AG10803 (cell line): ENCODE results near the gene POLR2J3.
"Not testable (repeated sequence)": the region's sequence is repeated elsewhere in the genome, so short reads cannot be mapped to it uniquely, and the experiment has no call there.

Source experiments
- DNase-seq: peaks from one replicate; pipeline ENCODE4 v3.0.0; 2010; ENCODE audit warnings: low read depth
- H3K4me3 ChIP-seq: 2 replicates; pipeline ENCODE4 v1.5.1; 2011; ENCODE audit warnings: mild to moderate bottlenecking, low read length, control low read depth
- CTCF ChIP-seq: conservative IDR thresholded peaks from 2 replicates; pipeline ENCODE4 v1.5.1; 2011; ENCODE audit warnings: mild to moderate bottlenecking, low read length, control low read depth, inconsistent platforms

POLR2J3 gene

GRCh38 chr7:102572261-102573239 lies at the start of gene POLR2J3:
Gene POLR2J3 (minus strand): TSS chr7:102572583. CDS start chr7:102572521, 62 bp downstream.
- H3K4me3 ChIP-seq = peak within 1 kb of the TSS; percentile 64
- TF ChIP-seq CTCF = peak; percentile 40
- peak; percentile 81 for DNase-seq

- DNase-seq, H3K4me3 ChIP-seq: not testable (repeated sequence)
These were observed 45.7 kb upstream of the POLR2J3 start for GRCh38 chr7:102618122-102618521.

- H3K4me3 ChIP-seq = peak within 1 kb of the TSS; percentile 50
- not testable (repeated sequence) for DNase-seq
These were observed 44.2 kb upstream of the POLR2J3 start, which contains the start of gene RASA4 for GRCh38 chr7:102616507-102617125. Gene RASA4 (minus strand): TSS chr7:102616756. CDS start chr7:102616689, 67 bp downstream.

GRCh38 chr7:102615930-102616329 lies 43.5 kb upstream of the POLR2J3 start:
- not testable (repeated sequence) for H3K4me3 ChIP-seq, DNase-seq

- not testable (repeated sequence) for H3K4me3 ChIP-seq, DNase-seq
These were observed 42.5 kb upstream of the POLR2J3 start for GRCh38 chr7:102614873-102615272.

- DNase-seq, H3K4me3 ChIP-seq: not testable (repeated sequence)
These were observed 41.9 kb upstream of the POLR2J3 start for GRCh38 chr7:102614346-102614697.

- not testable (repeated sequence) for DNase-seq, H3K4me3 ChIP-seq
These were observed 41.4 kb upstream of the POLR2J3 start for GRCh38 chr7:102613575-102614345.

- not testable (repeated sequence) for DNase-seq
These were observed 39.4 kb upstream of the POLR2J3 start for GRCh38 chr7:102611675-102612325.

GRCh38 chr7:102611013-102611674 lies 38.8 kb upstream of the POLR2J3 start:
- DNase-seq, H3K4me3 ChIP-seq: not testable (repeated sequence)

More at GRCh38 chr7:102611675-102612325, 39.4 kb upstream of the POLR2J3 start:
- H3K4me3 ChIP-seq = peak overlapping the region; percentile 26

- not testable (repeated sequence) for H3K4me3 ChIP-seq, DNase-seq
These were observed 38.1 kb upstream of the POLR2J3 start for GRCh38 chr7:102610441-102610840.

- DNase-seq, H3K4me3 ChIP-seq: not testable (repeated sequence)
These were observed 37.4 kb upstream of the POLR2J3 start for GRCh38 chr7:102609734-102610133.

GRCh38 chr7:102606848-102607247 lies 34.5 kb upstream of the POLR2J3 start:
- not testable (repeated sequence) for DNase-seq, H3K4me3 ChIP-seq

- DNase-seq, H3K4me3 ChIP-seq: not testable (repeated sequence)
These were observed 32.2 kb upstream of the POLR2J3 start for GRCh38 chr7:102604431-102605145.

- not testable (repeated sequence) for H3K4me3 ChIP-seq, DNase-seq
These were observed 29.9 kb upstream of the POLR2J3 start for GRCh38 chr7:102602317-102602716.

- H3K4me3 ChIP-seq, DNase-seq: not testable (repeated sequence)
These were observed 27.3 kb upstream of the POLR2J3 start for GRCh38 chr7:102599699-102600098.

GRCh38 chr7:102596036-102596435 lies 23.7 kb upstream of the POLR2J3 start:
- not testable (repeated sequence) for H3K4me3 ChIP-seq, DNase-seq
